Measurements from ENCODE around the gene ZFAND2B. TPM values are rescaled to one million over a fixed set of nuclear protein-coding genes. Genes with fewer than 3 reads are reported as not detected.
A peak's percentile ranks its signal among the peaks of the same experiment; 100 is the strongest.

The ZFAND2B gene
- total and polyA plus RNA-seq, 2 donors (not counting 1 experiment from before 2014, with no cell fraction given), result 55.2 to 115 TPM

DNA sequence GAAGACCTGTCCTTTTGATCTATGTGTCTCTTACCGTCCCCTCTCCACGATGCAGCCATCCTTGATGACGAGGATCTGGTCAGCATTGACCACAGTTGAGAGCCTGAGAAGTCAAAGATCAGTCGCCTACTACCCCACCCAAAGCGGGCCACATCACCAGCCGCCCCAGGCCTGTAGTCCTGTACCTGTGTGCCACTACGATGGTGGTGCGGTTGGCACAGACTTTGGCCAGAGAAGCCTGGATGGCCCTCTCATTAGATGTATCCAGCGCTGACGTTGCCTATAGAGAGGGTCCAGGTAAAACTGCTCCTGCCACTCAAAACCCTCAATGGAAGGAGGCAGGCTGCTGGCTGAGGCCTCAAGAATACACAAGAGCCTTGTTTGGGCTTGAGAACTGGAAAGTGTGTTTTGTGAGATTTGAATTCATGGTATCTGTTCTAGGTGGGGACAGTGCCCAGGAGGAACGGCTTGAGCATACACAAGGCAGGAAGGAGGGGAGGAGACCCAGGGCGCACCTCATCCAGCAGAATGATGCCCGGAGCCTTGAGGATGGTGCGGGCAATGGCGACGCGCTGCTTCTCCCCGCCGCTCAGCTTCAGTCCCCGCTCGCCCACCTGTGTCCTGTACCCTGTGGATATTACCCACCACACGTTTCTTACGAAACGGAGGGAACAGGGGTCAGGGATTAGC, 3.8 kb downstream of the ZFAND2B start:
- H3K9me3 Mint-ChIP-seq (ENCODE audit: insufficient read depth), result no peaks in the 10 kb centered on the region
- Histone ChIP-seq H3K36me3 (replicated peaks in 1 of 2; ENCODE audit: control extremely low read depth in 1 of 2, control insufficient read depth in 1 of 2, extremely low read depth in 1 of 2, insufficient read depth in 2 of 2, low read length in 1 of 2) (peaks cover 7 to 24% of the 10 kb centered on the region in 2 experiments), H3K79me2 (ENCODE audit: control insufficient read depth, insufficient read depth, low read length) (peaks cover 6% of the 10 kb centered on the region), H3K9ac (ENCODE audit: low read length) (no peak overlapping the region), H3K27ac (ENCODE audit: low read length in 2 of 2) (no peak overlapping the region), H3K9me3 (ENCODE audit: control extremely low read depth in 1 of 3, control insufficient read depth in 2 of 3, insufficient read depth in 1 of 3, low read length in 2 of 3) (no peaks in the 10 kb centered on the region), H3K27me3 (replicated peaks in 1 of 4; ENCODE audit: control extremely low read depth in 1 of 4, control insufficient read depth in 3 of 4, insufficient read depth in 4 of 4, low read length in 3 of 4) (no peaks in the 10 kb centered on the region), H3K4me3 (ENCODE audit: control extremely low read depth in 1 of 5, extremely low read depth in 1 of 5, insufficient read depth in 1 of 5, low read depth in 2 of 5, low read length in 4 of 5) (no peak overlapping the region), H3K4me2 (replicated peaks; ENCODE audit: low read depth, low read length, poor library complexity, severe bottlenecking) (no peak overlapping the region), H4K20me1 (ENCODE audit: control insufficient read depth, insufficient read depth, low read length, poor library complexity, severe bottlenecking) (peaks cover 14% of the 10 kb centered on the region), H3K4me1 (ENCODE audit: control insufficient read depth in 2 of 2, insufficient read depth in 2 of 2, low read length in 2 of 2) (peaks cover 16 to 23% of the 10 kb centered on the region in 2 donors), H2AFZ (ENCODE audit: insufficient read depth, low read depth, low read length, poor library complexity, severe bottlenecking) (no peak overlapping the region)
- intact Hi-C loops (cut with micrococcal nuclease), result no loop called here
- DNase-seq (peak; percentile 8), ATAC-seq (ENCODE audit: low read depth) (no peak)
- H3K27me3 Mint-ChIP-seq, result no peaks in the 10 kb centered on the region
- H3K4me3 Mint-ChIP-seq, result no peak overlapping the region
- WGBS (ENCODE audit: insufficient coverage), result 99% methylated on average over 22 of the region's 24 CpGs
- CTCF ChIA-PET, result interaction anchor here (1.1 to 7.3 kb wide), 11 partner anchors 11 to 88 kb away, joined by 3 to 65 read pairs (median 10); partner anchors contain the start of genes CNPPD1, DNAJB2, NHEJ1 and SLC23A3
- H3K4me1 Mint-ChIP-seq, result peaks cover 28% of the 10 kb centered on the region
- POLR2A ChIA-PET, result interaction anchor here (1.6 kb wide), 1 partner anchor 51 kb away, joined by 6 read pairs; the partner anchor contains the start of gene NHEJ1
- peak overlapping the region; percentile 46 for H3K27ac Mint-ChIP-seq
- TF ChIP-seq, protein P1, sequence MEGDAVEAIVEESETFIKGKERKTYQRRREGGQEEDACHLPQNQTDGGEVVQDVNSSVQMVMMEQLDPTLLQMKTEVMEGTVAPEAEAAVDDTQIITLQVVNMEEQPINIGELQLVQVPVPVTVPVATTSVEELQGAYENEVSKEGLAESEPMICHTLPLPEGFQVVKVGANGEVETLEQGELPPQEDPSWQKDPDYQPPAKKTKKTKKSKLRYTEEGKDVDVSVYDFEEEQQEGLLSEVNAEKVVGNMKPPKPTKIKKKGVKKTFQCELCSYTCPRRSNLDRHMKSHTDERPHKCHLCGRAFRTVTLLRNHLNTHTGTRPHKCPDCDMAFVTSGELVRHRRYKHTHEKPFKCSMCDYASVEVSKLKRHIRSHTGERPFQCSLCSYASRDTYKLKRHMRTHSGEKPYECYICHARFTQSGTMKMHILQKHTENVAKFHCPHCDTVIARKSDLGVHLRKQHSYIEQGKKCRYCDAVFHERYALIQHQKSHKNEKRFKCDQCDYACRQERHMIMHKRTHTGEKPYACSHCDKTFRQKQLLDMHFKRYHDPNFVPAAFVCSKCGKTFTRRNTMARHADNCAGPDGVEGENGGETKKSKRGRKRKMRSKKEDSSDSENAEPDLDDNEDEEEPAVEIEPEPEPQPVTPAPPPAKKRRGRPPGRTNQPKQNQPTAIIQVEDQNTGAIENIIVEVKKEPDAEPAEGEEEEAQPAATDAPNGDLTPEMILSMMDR (IDR thresholded peaks at IDR 0.05), result no peak
- TF ChIP-seq EZH2 (IDR thresholded peaks at IDR 0.05; ENCODE audit: borderline replicate concordance, insufficient read depth, low read depth, low read length, poor library complexity, severe bottlenecking), result no peak

DNA sequence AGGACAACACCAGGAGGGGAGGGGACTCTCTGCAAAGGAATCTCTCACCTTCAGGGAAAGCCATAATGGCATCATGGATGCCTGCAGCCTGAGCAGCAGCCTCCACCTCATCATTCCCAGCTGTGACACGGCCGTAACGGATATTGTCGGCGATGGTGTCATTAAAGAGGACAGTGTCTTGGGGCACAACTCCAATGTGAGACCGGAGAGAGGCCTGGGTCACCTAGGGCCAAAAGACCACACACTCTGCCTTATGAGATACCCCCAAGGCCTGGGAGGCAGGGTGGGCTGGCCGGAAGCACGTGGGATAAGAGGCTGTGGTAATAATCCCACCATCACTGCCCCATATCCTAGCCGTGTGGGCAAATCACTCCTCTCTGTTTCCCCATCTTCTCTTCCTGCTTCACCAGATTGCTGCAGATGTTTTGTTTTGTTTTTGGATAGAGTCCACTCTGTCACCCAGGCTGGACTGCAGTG, 4.3 kb downstream of the ZFAND2B start:
- H3K4me2 ChIP-seq (replicated peaks; ENCODE audit: low read depth, low read length, poor library complexity, severe bottlenecking), result peak overlapping the region; percentile 40
- no peak overlapping the region for H3K4me3 ChIP-seq (ENCODE audit: control extremely low read depth in 1 of 5, extremely low read depth in 1 of 5, insufficient read depth in 1 of 5, low read depth in 2 of 5, low read length in 4 of 5)
- Mint-ChIP-seq H3K27ac (peak overlapping the region; percentile 37), H3K4me3 (no peak overlapping the region), H3K27me3 (no peaks in the 10 kb centered on the region), H3K4me1 (peaks cover 28% of the 10 kb centered on the region), H3K9me3 (ENCODE audit: insufficient read depth) (no peaks in the 10 kb centered on the region)
- DNase-seq (peak; percentile 6), ATAC-seq (ENCODE audit: low read depth) (no peak)
- peaks cover 14% of the 10 kb centered on the region for H4K20me1 ChIP-seq (ENCODE audit: control insufficient read depth, insufficient read depth, low read length, poor library complexity, severe bottlenecking)
- H3K27ac ChIP-seq (ENCODE audit: low read length in 2 of 2), result peak overlapping the region in 1 of 2 donors; percentile 18
- peak overlapping the region; percentile 41 for H2AFZ ChIP-seq (ENCODE audit: insufficient read depth, low read depth, low read length, poor library complexity, severe bottlenecking)
- no peak overlapping the region for H3K9ac ChIP-seq (ENCODE audit: low read length)
- ChIA-PET POLR2A (interaction anchor here (0.7 to 1.6 kb wide), 6 partner anchors 9 to 51 kb away, joined by 3 to 15 read pairs (median 5); partner anchors contain the start of genes CNPPD1 and NHEJ1), CTCF (interaction anchor here (0.7 to 7.3 kb wide), 24 partner anchors 11 to 178 kb away, joined by 3 to 65 read pairs (median 5); partner anchors contain the start of genes ANKZF1, ATG9A, CNPPD1 and DNAJB2)
- H3K9me3 ChIP-seq (ENCODE audit: control extremely low read depth in 1 of 3, control insufficient read depth in 2 of 3, insufficient read depth in 1 of 3, low read length in 2 of 3), result no peaks in the 10 kb centered on the region
- H3K4me1 ChIP-seq (ENCODE audit: control insufficient read depth in 2 of 2, insufficient read depth in 2 of 2, low read length in 2 of 2), result peaks cover 14 to 20% of the 10 kb centered on the region in 2 donors
- H3K27me3 ChIP-seq (replicated peaks in 1 of 4; ENCODE audit: control extremely low read depth in 1 of 4, control insufficient read depth in 3 of 4, insufficient read depth in 4 of 4, low read length in 3 of 4), result no peaks in the 10 kb centered on the region
- no peak for TF ChIP-seq EZH2 (IDR thresholded peaks at IDR 0.05; ENCODE audit: borderline replicate concordance, insufficient read depth, low read depth, low read length, poor library complexity, severe bottlenecking)
- peaks cover 7 to 24% of the 10 kb centered on the region in 2 experiments for H3K36me3 ChIP-seq (replicated peaks in 1 of 2; ENCODE audit: control extremely low read depth in 1 of 2, control insufficient read depth in 1 of 2, extremely low read depth in 1 of 2, insufficient read depth in 2 of 2, low read length in 1 of 2)
- H3K79me2 ChIP-seq (ENCODE audit: control insufficient read depth, insufficient read depth, low read length), result peaks cover 6% of the 10 kb centered on the region
- WGBS (ENCODE audit: insufficient coverage), result 83% methylated on average over 1 of the region's 9 CpGs
- intact Hi-C loops (cut with micrococcal nuclease), result loop anchor here (1.0 kb wide), 2 partner anchors 40 to 51 kb away; partner anchors contain the start of gene NHEJ1

All from B cell (primary cell).